Iris pigment epithelial cell (primary cell): ENCODE results near the gene CACYBP.
"Not testable (repeated sequence)": the region's sequence is repeated elsewhere in the genome, so short reads cannot be mapped to it uniquely, and the experiment has no call there.

Experiments used
- DNase-seq: peaks from one replicate; pipeline ENCODE4 v3.0.0-alpha.2; 2011; ENCODE audit warnings: low read depth

CACYBP gene

GRCh38 chr1:175009532-175009931 is 9.8 kb downstream of the CACYBP start:
- DNase-seq = no peak

DNA sequence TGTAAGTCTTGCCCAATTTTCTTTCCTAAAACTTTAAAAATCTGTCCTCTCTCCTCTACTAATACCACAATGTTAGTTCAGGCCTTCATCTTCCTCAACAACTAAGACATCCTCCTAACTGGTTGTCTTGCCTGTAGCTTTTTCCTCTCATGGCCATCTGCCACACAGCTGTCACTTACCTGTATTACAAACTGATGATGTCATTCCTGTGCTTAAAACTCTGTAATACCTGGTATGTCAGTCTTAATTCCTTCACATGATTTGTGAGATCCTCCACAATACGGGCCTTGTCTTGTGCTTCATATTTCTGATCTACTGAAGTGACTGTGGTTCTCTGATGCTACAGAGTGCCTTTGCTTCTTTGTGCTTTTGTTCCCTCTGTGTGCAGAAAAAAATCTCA is 13.7 kb downstream of the CACYBP start:
- DNase-seq = no peak

GRCh38 chr1:175015243-175015642 is 15.5 kb downstream of the CACYBP start:
- DNase-seq = peak; percentile 93

DNA sequence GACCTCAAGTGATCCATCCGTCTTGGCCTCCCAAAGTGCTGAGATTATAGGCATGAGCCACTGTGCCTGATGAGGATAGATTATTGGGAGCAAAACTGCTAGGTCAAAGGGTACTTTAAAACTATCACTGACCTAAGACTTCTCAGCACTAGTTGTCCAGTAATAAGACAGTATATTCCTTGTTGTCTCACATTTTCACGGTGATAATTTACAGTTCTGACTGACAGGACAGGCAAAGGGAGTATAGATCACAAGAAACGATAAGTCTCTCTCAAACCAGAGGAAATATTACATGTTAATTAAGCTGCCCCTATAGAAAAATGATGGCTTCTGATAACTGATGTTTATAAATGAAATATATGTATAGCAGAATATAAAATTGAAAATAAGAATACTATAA is 19.8 kb downstream of the CACYBP start:
- DNase-seq = no peak

DNA sequence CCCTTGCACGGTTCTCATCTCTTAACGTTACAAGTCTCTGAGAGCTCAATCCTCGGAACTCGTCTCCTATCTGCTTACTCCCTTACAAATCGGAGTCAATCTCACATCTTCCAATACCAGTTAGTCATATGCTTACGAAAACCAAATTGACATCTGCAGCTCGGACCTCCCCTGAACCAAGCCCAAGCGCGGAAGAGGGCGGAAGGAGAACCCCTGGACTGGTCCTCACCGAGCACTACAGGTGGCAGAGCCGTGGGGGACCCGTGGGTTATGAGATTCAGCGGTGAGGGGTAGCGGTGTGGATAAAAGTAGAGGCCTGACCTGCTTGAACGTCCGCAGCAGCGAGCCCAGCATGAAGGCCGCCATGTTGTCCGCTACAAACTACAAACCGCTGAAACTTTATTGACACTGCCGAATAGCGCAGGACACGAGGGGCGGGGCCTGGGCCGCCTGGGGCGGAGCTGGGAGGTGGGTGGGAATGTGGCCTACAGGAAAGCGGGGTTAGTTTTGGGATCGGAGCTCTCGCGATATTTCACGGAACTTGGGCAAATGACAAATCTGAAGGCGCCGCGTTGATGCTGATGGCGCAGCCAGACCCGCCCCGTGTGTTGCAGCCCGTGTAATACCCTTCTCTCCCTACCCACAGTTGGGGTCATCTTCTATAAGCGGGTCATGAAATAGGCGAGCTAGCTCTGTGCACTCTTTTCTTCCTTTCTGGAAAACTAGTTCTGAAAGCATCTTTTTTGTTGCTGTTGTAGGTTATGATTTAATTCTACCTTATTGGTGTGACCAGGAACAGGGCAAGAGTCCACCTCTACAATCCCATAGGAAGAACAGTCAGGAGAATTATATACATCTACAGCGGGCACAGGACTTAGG is 23.5 kb downstream of the CACYBP start, which contains the start of gene MRPS14:
Gene MRPS14, minus strand, starts transcription at position 383 of the 879 bp plus-strand sequence. Its CDS starts 17 bp downstream, at position 366.
- peak; percentile 99 for DNase-seq

- not testable (repeated sequence) for DNase-seq
Observed at GRCh38 chr1:175023922-175024242, 24.1 kb downstream of the CACYBP start.

- no peak for DNase-seq
Observed at GRCh38 chr1:175024773-175025172, 25.0 kb downstream of the CACYBP start.

DNA sequence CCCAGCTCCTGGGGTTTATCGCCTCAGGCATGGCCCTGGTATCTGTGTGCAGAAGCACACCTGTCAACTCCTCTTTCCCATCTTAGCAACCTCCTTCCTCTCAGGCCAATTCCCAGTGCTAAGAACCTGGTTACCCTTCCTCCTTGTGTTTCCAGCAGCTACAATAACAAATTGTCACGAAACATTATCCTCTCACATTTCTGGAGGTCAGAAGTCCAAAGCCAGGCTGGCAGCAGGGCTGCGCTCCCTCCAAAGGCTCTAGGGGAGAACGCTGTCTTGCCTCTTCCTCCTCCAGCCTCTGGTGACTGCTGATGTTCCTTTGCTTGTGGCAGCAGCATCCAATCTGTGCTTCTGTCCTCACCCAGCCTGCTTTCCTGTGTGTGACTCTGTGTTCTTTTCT is 34.2 kb downstream of the CACYBP start:
- DNase-seq = no peak

DNA sequence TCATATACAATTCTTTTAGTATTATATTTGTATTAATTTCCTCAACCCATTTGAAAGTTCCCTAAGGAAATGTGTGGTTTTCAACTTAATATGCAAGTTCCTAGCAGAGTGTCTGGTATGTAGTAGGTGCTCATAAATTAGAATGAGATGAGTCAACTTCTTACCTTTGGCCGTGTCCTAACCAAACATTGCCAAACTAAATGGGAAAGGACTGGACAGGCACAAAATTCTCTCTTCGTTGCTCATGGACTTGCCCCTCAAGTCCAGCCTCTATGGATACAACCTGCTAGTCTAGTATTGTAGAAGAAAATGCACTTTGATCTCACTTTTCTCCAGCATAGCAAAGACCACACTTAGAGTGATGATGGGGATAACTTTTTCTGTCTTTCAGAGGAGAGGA is 35.0 kb downstream of the CACYBP start:
- no peak for DNase-seq

- no peak for DNase-seq
Observed at GRCh38 chr1:175035865-175036264, 36.1 kb downstream of the CACYBP start.

DNA sequence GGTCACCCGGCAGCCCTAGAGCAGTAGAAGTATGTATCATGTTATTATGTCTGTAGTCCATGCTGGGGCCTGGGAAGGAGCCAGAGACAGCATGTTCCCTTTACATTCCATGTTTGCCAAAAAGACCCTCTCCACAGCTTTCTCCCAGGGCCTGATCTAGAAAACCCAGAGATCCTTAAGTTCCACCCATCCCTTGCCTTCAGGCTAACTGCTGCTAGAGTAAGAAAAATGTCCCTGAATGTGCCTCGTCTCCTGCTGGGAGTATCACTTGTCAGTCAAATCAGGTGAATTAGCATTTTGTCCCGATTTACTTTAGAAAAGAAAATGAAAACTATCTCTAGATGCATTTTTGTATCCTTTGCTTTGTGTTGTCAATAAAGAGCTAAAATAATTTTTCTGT is 36.7 kb downstream of the CACYBP start:
- no peak for DNase-seq

DNA sequence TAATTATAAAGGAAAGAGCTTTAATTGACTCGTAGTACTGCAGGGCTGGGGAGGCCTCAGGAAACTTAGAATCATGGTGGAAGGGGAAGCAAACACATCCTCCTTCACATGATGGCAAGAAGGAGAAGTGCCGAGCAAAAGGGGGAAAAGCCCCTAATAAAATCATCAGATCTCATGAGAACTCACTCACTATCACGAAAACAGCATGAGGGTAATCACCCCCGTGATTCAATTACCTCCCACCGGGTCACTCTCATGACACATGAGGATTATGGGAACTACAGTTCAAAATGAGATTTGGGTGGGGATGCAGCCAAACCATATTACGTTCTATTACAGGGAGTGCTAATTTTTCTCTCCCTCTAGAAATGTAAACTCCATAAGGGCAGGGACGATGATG is 37.7 kb downstream of the CACYBP start:
- DNase-seq = no peak

DNA sequence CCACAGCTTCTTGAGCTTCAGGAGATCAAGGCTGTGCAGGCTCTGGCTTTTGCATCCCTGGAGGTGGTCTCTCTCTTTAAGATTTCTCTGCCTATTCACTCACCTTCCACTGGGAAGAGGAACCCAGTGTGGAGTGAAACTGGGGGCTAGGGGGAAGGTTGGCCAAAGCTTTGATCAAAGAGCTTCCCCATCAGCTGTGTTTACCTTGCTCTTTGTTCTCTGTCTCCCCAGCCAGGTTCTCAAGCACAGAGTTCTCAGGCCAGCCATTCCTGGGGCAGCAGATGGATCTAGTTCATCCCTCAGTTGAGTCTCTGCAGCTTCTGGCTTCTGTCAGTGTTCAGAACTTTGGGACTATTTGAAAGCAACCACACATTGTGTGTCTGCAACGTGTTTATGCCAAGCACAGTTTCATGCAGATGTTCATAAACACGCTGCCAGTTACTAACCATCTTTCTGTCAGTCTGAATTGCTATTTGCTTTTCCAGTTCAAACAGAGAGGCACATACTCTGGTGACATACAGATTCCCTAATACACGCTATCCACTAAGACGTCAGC is 40.7 kb downstream of the CACYBP start:
- DNase-seq = no peak

- DNase-seq = no peak
Observed at GRCh38 chr1:175042650-175043049, 42.9 kb downstream of the CACYBP start.

DNA sequence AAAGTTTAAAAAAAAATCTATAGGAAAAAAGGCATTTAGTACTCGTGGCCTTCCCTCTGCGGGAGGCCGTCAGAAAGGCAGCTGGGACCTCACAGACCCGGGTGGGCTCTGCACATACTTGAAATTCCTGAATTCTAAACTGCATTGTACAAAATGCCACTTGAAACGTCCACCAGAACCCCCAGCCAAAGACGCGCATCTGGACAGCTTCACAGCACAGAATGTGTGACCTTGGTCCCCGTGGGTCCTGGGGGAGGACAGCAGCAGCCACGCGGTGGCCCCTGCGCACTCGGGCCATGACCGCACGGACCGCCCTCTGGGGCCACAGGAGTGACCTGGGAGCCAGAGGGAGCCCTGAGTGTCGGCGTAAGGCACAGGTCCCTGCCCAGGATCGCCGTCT is 44.1 kb downstream of the CACYBP start:
- DNase-seq = no peak

- DNase-seq = not testable (repeated sequence)
Observed at GRCh38 chr1:175044591-175044990, 44.8 kb downstream of the CACYBP start.

DNA sequence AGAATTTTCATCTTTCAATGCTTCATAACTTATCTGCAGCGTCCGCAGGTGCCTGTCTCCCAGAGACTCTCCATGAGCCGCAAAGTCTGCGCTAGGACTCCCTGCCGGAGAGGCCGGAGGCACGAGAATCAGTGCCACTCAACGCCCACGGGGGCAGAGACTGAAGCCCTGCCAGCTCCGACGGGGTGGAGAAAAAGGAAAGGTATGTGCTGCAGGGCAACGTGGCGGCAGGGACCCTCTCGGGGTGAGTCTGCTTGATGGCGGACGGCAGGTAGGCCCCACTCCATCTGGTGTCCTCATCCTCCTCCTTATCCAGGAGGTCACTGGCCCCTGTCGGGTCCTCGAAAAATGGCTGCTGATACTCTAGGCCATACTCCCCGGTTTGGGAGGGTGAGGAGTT is 45.4 kb downstream of the CACYBP start:
- DNase-seq = no peak

GRCh38 chr1:175045519-175045918 is 45.8 kb downstream of the CACYBP start:
- no peak for DNase-seq

DNA sequence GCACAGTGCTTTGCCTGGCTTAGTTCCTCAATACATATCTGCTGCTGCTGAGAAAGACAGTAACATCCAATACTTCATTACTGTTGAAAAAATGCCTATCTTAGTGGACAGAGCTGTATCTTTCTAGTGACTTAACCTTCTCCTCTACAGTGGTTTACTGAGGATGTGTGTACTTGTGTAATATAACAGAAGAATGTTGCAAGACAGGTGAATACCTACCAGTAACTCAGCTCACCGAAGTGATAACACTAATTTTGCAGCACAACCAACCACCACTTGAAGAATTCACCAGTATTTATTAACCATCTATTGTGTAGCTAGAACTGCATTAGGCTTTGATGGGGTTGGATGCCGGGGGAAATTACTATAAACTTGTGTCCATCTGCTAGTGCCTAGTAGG is 51.2 kb downstream of the CACYBP start:
- DNase-seq = no peak

DNA sequence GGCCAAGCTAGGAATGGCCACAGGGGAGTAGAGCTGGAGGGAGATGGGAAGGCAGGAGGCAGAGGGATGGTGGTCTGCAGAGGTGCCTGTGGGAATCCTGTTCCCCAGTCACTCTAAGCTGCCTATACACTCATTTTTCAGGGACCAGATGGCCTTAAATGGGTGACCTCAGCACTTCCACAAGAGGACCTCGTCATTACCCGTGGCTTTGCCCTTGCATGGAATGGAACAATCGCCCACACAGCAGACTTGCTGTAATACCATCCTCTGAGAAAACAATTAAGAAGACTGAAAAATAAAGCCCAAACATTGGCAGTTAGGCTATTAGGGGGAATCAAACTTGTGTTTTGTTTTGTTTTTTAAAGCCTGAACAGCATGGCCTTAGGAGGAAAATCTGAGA is 55.0 kb downstream of the CACYBP start:
- DNase-seq = no peak
